ENCODE results near the gene PRLH.
"Not testable (repeated sequence)": the region's sequence is repeated elsewhere in the genome, so short reads cannot be mapped to it uniquely, and the experiment has no call there.

The PRLH gene

GRCh38 chr2:237583385-237584295 is 17.3 kb downstream of the PRLH start:
- no peak for DNase-seq (ENCODE audit: low read depth)

- no peak for DNase-seq (ENCODE audit: low read depth)
These were observed 19.3 kb downstream of the PRLH start for GRCh38 chr2:237585590-237586221.

GRCh38 chr2:237588044-237588696 is 21.8 kb downstream of the PRLH start:
- DNase-seq (ENCODE audit: low read depth): no peak

- no peak for DNase-seq (ENCODE audit: low read depth)
These were observed 24.1 kb downstream of the PRLH start, which contains the start of gene RAB17 for GRCh38 chr2:237590272-237591140. Gene RAB17 (minus strand): TSS chr2:237590734. CDS start chr2:237586154, 4,580 bp downstream.

- DNase-seq (ENCODE audit: low read depth): no peak
These were observed 24.9 kb downstream of the PRLH start for GRCh38 chr2:237591141-237591881.

GRCh38 chr2:237592425-237592980 is 26.1 kb downstream of the PRLH start:
- DNase-seq (ENCODE audit: low read depth): no peak

GRCh38 chr2:237593036-237593435 is 26.7 kb downstream of the PRLH start:
- no peak for DNase-seq (ENCODE audit: low read depth)

GRCh38 chr2:237593596-237594320 is 27.4 kb downstream of the PRLH start:
- no peak for DNase-seq (ENCODE audit: low read depth)

- no peak for DNase-seq (ENCODE audit: low read depth)
These were observed 28.1 kb downstream of the PRLH start for GRCh38 chr2:237594514-237594871.

- not testable (repeated sequence) for DNase-seq (ENCODE audit: low read depth)
These were observed 29.6 kb downstream of the PRLH start for GRCh38 chr2:237595829-237596519.

GRCh38 chr2:237596520-237597195 is 30.3 kb downstream of the PRLH start:
- no peak for DNase-seq (ENCODE audit: low read depth)

GRCh38 chr2:237597196-237598145 is 31.1 kb downstream of the PRLH start:
- no peak for DNase-seq (ENCODE audit: low read depth)

- DNase-seq (ENCODE audit: low read depth): no peak
These were observed 32.3 kb downstream of the PRLH start for GRCh38 chr2:237598468-237599208.

- no peak for DNase-seq (ENCODE audit: low read depth)
These were observed 33.2 kb downstream of the PRLH start for GRCh38 chr2:237599465-237600110.

GRCh38 chr2:237600205-237600846 is 34.0 kb downstream of the PRLH start:
- no peak for DNase-seq (ENCODE audit: low read depth)

Data from activated T-helper 1 cell treated with Interleukin-2 at 50 U/mL for 16 hours (primary cell).